H1 (cell line): ENCODE results near the gene MSI2. TPM values are rescaled to one million over a fixed set of nuclear protein-coding genes. Genes with fewer than 3 reads are reported as not detected.

ENCODE experiments used
- ASH2L ChIP-seq: fragments of 200-600, 300-600 bp; sonication (generic); IDR thresholded peaks from one replicate; pipeline ENCODE4 v1.7.1; 2017; ENCODE audit warnings: low read length
- CEBPB ChIP-seq: IDR thresholded peaks from 2 replicates; pipeline ENCODE4 v1.6.1; 2012; ENCODE audit warnings: low read depth, low read length
- KDM1A ChIP-seq: fragments of 200-600, 300-600 bp; sonication (generic); IDR thresholded peaks from 2 replicates; pipeline ENCODE4 v1.7.1; 2016; ENCODE audit warnings: mild to moderate bottlenecking, low read length, borderline replicate concordance
- SUZ12 ChIP-seq: fragments of 200-600 bp; sonication (generic); IDR thresholded peaks from 2 replicates; pipeline ENCODE4 v1.6.1; 2012; ENCODE audit warnings: mild to moderate bottlenecking, inconsistent platforms, low read length, moderate library complexity, mixed read lengths
- TCF12 ChIP-seq: IDR thresholded peaks from 2 replicates; pipeline ENCODE4 v1.6.1; 2011; ENCODE audit warnings: low read depth, mild to moderate bottlenecking, low read length
- polyA plus RNA-seq, 7 experiments: library from polyadenylated mRNA; depleted of rRNA in 3 of 7; stranded (reverse) in 5 of 7; unstranded in 2 of 7; fragments of >200 nt in 5 of 7; fragments of 200-250 nt in 2 of 7; gene quantifications; 1 replicate in 5 of 7; 2 replicates in 1 of 7; 4 replicates in 1 of 7; pipeline versions ENCODE4 v1.2.1 to v1.2.3, GENCODE V29; 2011 to 2013; ENCODE audit warnings: missing spikeins in 2 of 7, mixed read lengths in 2 of 7
- total RNA-seq: library from RNA; stranded (reverse); fragmentation: NEBNext Ultra II Directional; extraction: Animal tissue kit (Norgen Biotek cat#: 25700); gene quantifications from 2 replicates; pipeline ENCODE4 v1.2.1, GENCODE V29; 2021

MSI2 gene
- total and polyA plus RNA-seq, 2 of the 8 experiments (the other 6 are each of a cell fraction or from before 2014, with no cell fraction given): 36.7 to 80.6 TPM

- TF ChIP-seq SUZ12: no peak
- no peak for TF ChIP-seq TCF12
- TF ChIP-seq ASH2L: no peak
- no peak for TF ChIP-seq KDM1A
- no peak for TF ChIP-seq CEBPB
Observed at GRCh38 chr17:57562184-57562698, 305.9 kb downstream of the MSI2 start (continued).
